AG08395 (cell line): ENCODE results near the gene RAP1GAP2.
"Not testable (repeated sequence)": the region's sequence is repeated elsewhere in the genome, so short reads cannot be mapped to it uniquely, and the experiment has no call there.

Experiments used
- DNase-seq: peaks from one replicate; pipeline ENCODE4 v3.0.0; 2012; ENCODE audit warnings: mixed read lengths, low spot score

The RAP1GAP2 gene

DNA sequence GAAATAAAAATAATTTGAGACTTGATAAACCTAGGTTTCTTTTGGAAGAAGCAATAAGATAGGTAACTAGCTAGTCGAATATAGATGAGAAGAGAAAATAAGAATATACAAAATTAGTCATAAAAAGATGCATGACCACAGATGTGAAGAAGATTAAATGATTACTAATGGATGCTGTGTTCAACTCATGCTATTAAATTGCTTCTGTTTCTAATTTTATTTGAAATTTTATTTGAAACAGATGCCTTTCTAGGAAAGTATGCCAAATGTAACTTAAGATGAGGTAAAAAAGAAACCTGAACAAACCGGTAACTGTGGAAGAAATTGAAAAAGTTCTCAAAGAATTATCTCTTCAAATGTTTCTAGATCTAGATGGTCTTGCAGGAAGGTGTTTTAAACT, 175.6 kb downstream of the RAP1GAP2 start:
- DNase-seq: no peak

DNA sequence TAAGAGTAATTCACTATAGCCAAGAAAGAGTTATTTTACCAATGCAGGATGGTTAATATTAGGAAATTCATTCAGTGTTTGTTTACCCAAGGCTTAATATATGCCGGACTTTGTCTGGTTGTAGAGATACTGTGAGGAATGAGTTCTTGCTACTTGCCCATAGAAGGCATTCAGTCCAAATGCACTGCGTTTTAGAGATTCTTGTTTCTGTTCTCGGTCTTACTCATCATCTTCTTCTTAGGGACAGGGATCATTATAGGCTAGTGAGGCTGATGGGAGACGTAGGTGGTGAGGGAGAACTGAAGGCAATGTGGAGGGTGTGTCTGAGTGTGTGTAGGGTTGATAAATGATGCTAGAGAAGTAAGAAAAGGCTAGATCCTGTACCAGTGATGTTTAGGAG, 176.5 kb downstream of the RAP1GAP2 start:
- no peak for DNase-seq

DNA sequence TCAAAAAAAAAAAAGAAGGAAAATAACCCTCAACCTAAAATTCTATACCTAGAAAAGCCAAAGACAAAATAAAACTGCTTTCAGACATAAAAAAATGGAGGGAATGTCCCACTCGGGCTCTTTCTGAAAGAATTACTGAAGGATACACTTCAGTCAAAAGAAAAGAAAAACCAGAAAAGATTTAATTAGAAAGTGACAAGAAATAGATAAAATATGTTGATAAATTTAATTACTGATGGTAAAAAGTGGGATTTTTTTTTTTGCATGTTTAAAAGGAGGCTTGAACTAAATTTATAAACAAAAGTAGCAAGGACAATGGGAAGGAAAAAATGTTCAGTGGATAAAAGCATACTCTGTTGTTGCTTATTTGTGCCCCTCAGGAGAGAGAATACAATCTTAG, 178.1 kb downstream of the RAP1GAP2 start:
- no peak for DNase-seq

DNA sequence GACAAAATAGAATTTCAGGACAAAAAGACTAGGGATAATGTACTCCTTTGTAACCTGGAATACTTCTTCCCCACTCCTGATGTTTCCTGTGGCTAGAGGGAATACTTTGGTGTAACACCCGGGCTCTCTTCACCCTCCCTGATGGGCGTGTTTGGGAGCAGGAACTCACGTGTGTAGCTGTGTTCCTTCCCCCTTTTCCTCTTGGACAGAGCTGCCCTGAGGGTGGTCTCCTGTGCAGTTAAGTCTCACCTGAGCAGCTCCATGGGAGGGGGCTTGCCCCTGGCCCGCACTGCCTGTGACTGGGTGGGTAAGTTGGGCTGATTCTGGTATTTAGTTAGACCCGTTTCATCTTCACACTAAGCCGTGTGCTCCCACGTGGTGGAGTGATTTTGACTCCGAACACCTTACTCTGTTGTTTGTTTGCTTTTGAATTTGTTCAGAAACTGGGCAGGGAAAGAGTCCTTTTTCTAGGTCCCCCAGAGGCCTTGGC, 179.3 kb downstream of the RAP1GAP2 start:
- DNase-seq: no peak

DNA sequence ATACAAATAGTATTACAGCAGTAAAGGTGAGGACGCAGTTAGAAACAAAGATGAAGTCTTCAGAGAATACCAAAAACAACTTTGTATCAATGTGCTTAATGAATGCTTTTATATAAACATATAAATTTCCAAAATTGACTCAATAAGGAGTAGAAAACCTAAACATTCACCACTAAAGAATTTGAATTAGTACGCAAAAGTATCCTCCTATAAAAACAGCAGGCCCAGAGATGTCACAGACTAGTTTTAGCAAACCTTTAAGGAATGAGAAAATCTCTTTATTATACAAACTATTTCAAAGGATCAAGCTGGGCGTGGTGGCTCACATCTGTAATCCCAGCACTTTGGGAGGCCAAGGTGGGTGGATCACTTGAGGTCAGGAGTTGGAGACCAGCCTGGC, 180.9 kb downstream of the RAP1GAP2 start:
- DNase-seq: no peak

DNA sequence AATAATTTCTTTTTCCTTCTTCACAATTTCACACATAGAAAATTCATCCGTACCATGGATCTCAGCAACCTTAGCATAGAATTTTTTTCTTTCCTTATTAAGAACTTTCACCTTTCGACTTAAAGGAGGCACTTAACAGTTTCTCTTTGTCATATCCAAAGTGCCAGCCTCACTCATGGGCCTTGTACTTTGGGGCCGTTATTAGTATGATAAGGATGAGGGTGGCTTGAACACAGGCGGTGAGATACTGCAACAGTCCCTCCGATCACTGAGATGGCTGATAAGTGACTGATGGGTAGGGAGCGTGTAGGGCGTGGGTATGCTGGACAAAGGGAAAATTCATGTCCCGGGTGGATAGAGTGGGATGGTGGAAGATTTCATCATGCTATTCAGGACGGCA, 181.9 kb downstream of the RAP1GAP2 start:
- no peak for DNase-seq

DNA sequence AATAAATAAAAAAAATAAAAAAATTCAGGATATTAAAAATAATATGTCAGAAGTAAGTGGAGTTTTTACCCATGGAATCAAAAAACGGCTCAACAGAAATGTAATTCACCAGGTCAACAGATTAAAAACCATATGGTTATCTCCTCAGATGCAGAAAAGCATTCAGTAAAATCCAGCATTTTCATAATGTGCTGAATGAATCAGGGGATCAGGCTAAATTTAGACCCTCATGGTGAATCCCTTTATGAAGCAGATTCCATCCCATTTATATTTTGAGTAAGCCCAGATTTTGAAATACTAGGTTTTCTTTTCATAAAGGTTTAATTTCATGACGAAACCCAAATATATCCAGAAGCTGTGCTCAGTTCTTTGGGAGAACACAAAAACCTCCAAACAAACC, 182.8 kb downstream of the RAP1GAP2 start:
- no peak for DNase-seq

DNA sequence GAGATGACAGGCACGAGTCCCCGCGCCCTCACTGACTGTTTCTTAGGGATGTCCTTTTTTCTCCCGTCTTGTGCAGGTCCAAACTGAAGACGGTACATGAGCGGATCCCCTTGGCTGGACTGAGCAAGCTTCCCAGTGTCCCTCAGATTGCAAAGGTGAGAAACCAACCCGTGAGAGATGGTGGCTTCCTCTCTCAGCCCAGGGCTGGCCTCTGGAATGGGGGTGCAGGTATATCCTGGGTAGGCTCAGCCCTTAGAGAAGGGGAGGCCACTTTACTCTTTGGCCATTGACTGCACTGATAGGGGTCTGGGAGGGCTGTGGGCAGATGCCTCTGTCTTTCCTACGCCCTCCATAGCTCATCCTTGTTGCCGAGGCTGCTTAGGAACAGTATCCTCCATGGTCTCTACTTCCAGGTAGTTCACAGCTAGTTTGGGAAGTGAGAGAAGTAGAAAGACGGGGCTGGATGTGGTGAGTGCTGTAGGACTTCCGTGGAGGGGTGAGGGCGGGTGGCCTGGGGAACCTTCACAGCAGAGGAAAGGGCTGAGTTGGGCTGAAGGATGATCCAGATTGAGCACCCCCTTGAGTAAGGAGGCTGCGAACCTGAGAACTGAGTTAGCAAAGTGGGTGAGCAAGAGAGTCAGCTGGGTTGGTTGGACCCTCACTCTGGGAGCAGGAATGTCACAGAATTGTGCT, 184.1 kb downstream of the RAP1GAP2 start:
- DNase-seq: no peak

DNA sequence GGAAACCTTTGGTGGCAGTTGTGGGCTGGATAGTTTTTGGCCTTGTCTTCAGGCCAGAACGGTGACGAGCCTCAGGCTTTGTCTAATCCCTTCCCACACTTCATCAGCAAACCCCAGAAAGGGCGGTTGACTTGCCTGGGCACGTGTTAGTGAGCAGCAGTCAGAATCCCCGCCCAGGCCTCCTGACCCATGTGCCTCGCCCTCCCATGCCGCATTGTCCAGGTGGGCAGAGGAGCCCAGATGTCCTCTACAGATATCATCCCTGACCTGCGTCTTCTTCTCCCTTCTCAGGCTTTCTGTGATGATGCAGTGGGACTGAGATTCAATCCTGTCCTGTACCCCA, 184.6 kb downstream of the RAP1GAP2 start:
- DNase-seq: no peak

DNA sequence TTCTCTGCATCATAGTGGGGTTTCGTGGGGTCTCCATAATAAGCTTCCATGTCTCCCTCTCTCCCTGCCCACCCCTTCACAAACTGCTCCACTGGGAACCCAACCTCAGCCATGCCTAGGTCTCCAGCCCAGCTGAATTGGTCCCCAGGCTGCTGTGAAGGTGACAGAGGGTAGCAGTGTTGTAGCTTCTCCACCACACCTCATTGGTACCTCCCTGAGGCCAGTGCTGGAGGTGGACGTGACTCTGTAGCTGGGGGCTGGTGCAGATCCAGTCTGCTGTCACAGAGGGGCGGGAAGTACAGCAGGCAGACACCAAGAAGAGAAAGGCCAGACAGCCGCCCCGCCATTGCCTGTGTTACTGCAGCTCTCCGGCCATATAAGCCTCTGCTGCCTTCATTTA, 185.1 kb downstream of the RAP1GAP2 start:
- no peak for DNase-seq

DNA sequence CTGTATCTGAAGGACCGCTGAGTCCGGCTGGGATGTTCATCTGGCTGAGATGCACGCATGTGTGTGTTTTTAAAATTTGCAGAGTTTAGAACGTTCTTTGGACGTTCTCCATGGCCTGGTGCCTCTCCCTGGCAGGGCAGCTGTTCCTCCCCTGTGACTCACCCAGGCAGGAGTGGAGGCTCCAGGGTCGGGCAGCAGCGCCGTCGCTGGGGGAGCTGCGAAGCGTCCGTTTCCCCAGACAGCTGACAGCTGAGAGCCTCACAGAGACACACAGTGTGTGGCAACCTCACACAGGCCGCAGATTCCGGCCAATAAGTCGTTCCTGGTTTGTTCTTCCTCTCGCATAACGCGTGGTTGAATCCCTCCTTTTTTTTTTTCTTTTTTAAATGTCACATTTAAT, 186.6 kb downstream of the RAP1GAP2 start:
- DNase-seq: peak; percentile 97

DNA sequence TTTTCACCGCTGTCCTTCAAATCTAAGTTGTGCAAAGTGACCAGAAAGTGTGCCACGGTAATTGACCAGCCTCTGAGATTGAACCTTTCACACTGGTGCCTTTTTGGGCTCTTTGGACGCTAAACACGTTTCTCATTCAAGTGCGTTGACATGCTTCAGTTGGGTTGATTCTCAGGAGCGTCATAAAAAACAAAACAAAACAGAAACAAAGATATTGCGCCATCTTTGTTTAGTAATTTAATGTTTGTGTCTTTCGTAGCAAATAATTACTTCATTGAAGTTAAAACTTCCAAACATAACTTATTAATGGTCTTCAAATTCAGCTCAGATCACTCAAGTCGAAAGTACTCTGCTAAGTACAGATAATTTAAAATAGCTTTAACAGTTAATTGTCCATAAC, 187.0 kb downstream of the RAP1GAP2 start:
- no peak for DNase-seq

DNA sequence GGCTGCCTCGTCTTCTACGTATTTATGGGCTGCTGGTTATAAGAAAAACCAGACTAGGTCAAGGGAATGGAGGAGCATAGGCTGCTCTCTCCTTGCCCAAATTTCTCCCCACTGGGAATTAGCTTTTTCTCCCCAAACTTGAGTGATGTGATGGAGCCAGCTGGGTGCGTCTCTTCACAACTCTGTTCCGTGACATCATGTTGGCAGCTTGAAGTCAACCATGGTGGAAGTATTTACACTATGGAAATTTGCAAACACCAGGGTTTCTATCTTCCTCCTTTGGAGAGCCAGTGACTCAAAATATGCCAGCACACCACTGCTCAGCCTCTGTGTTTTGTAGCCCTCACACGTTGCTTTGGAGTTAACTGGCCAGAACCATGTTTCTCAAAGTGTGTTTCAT, 189.1 kb downstream of the RAP1GAP2 start:
- no peak for DNase-seq

DNA sequence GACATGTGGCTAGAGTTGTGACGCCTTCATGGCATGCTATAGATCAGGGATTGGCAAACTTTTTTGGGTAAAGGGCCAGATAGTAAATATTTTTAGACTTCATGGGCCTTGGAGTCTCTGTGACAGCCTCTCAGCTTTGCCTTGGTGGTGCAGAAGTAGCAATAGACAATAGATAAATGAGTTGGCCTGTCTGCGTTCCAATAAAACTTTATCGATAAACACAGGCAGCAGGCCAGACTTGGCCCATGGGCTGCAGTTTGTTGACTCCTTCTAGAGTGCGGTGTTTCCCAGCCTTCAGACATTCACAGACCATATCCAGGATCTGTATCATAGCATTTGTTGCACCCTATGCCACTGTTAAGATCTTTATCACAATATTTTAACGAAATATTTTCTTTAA, 190.7 kb downstream of the RAP1GAP2 start:
- DNase-seq: no peak

DNA sequence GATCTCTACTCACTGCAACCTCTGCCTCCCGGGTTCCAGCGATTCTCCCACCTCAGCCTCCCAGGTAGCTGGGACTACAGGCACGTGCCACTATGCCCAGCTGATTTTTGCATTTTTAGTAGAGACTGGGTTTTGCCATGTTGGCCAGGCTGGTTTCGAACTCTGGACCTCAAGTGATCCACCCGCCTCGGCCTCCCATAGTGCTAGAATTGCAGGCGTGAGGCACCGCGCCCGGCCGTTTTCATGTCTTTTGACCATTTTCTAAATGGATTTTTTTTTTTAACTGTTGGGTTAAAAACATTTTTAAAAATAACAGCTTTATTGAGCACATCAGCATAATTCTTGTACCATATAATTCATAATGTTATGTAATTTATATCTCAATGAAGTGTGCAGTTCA, 193.2 kb downstream of the RAP1GAP2 start:
- not testable (repeated sequence) for DNase-seq

DNA sequence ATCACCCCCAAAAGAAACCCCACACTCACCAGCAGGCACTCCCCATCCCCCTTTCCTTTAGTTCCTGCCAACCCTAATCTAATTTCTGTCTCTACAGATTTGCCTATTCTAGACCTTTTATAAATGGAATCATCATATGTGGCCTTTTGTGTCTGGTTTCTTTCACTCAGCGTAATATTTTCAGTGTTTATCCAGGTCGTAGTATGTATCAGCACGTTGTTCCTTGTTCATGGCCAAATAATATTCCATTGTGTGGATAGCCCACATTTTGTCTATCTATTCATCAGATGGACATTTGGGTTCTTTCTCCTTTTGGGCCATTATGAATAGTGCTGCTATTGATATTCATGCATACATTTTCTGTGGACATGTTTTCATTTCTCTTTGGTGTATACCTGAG, 193.6 kb downstream of the RAP1GAP2 start:
- DNase-seq: no peak

DNA sequence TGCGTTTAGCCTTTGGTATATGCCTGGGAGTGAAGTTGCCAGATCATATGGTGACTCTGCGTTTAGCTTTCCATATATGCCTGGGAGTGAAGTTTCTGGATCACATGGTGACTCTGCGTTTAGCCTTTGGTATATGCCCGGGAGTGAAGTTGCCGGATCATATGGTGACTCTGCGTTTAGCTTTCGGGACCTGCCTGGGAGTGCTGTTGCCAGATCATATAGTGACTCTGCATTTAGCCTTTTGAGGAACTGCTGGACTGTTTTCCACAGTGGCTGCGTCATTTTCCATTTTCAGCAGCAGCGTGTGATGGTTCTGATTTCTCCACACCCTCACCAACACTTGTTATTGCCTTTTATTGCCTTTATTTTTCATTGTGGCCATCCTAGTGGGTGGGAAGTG, 194.2 kb downstream of the RAP1GAP2 start:
- no peak for DNase-seq

DNA sequence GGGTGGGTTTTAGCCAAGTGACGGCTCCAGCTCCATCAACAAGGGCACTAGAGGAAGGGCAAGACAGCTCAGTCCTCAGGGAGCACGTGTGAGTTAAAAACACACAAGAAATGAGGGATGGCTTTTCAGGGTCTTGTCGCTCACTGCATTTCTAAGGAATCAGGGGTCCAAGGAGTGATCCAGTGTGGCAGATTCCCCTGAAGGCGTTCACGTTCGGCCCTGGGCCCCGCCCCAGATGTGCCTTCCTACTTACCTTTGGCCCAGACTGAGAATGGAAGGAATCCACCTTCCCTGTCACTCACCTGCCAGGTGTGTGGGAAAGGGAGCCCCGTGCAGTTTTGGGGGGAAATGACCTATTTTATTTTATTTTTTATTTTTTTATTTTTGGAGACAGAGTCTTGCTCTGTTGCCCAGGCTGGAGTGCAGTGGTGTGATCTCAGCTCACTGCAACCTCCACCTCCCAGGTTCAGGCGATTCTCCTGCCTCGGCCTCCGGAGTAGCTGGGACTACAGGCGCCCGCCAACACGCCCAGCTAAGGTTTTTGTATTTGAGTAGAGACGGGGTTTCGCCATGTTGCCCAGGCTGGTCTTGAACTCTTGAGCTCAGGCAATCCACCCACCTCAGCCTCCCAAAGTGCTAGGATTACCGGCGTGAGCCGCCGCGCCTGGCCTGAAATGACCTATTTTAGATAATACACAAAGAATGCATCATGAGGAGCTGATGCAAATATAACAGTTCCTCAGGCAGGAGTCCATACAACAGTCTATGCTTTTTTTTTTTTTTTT, 195.3 kb downstream of the RAP1GAP2 start:
- DNase-seq: not testable (repeated sequence)

DNA sequence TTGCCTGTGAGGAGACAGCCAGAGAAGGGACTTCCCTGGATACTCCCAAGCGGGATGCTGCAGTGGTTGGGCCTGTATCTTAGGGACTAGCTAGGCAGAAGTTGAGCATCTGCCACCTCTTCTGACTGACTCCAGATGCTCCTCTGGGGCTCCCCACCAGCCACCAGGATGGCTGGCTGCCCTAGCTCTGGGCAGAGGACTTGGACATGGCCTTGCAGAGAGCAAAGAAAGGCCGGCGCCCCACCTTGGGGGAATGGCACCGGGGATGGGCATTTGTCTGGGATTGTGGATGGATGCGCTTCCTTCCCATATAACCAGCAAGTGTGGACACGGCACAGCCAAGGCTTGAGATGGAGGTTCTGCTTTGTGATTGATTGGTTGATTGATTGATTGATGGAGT, 198.2 kb downstream of the RAP1GAP2 start:
- DNase-seq: no peak

DNA sequence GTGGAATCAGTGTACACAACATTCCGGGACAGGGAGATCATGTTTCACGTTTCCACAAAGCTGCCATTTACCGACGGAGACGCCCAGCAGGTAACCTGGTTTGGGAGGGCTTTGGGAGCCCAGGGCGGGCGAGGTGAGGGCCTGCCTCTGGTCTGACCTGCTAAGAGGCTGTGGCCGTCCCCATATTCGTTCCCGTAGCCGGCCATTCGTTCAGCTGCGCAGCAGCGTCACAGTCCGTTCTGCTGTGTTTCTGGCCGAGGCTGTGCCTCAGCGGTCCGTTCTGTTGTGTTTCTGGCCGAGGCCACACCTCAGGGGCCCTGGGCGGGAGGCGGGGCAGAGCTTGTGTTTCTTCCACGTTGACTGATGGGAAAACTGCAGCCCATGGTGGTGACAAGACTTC, 199.1 kb downstream of the RAP1GAP2 start:
- DNase-seq: no peak

DNA sequence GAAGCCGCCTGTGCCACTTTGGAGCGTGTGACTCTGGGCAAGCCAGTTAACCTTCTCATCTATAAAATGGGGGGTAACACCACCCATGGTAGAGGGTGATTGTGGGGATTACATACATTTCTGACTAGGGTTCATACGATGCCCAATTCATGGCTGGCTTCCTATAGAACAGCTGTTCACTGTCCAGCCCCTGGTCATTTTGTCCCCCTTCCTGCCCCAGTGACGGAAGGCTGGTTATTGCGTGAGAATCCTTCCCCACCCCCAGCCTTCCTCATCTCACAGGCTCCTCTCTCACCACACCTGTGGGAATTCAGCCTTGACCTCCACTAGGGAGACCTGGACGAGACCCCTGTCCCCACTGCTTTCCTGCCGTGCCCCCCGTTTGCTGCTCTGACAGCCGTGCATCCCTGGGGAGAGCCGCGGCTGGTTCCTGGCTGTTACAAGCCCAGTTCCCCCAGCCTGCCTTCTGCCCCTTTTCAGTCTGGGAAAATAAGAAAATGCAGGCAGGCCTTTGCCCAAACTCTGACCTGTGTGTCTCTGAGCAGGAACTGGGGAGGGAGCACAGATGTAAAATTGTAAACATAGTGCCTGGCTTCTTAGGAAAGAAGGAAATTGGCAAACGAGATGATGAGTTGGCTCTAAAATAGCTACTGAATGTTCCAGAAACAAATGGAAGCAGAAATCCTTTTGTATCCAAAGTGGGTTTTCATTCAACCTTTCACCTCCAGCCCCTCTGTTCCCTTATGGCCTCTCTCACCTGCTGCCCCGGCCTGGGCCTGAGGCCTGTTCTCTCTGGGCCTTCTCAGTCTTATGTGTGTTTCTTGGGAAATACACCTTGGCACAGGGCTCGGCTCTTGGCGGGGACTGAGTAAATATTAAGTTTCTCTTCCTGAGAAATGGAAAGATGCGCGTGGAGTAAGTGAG, 199.9 kb downstream of the RAP1GAP2 start:
- DNase-seq: no peak

DNA sequence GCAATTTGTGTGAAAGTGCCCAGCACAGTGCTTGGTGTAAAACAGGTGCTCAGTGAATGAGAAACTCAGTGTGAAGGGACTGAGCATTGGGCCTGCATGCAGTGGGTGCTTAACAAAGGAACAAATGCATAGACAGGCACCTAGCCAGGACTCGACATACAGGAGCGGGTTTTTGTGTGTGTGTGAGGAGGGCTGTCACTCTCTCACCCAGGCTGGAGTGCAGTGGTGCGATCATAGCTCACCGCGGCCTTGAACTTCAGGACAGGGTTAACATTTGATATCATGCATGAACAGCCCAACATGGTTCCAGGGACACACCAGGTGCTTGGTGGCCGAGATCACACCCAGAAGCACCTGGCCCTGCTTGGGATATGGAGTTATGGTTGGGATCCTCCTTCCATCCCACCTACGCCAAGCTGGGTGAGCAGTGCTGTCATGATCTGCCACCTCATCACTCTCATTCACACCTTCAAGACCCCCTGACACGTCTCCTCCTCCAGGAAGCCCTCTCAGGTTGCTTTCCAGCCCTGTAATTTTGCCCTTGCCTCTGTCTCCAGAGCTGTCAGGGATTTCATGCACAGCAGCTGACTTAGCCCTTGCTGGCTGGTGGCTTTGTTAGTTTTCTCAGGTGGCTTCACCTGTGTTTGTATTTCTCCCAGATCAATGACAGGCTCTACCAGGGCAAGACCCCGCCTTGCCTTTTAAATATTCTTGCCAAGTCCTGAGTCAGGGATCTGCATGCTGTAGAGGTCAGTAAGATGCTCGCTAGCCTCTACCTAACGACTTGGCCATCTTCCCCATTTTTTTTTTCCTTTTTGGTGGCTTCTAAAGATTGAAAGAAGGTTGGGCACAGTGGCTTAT, 200.8 kb downstream of the RAP1GAP2 start:
- no peak for DNase-seq
